Ishikawa (cell line): ENCODE results near the gene LUZP2.

ENCODE experiments used
- CEBPB ChIP-seq: IDR thresholded peaks from 2 replicates; pipeline ENCODE4 v1.6.1; 2012
- CREB1 ChIP-seq: IDR thresholded peaks from 2 replicates; pipeline ENCODE4 v1.6.1; 2012; ENCODE audit warnings: low read depth
- EGR1 ChIP-seq: IDR thresholded peaks from 2 replicates; pipeline ENCODE4 v1.6.1; 2012
- EP300 ChIP-seq: IDR thresholded peaks from 2 replicates; pipeline ENCODE4 v1.6.1; 2012; ENCODE audit warnings: borderline replicate concordance
- FOXM1 ChIP-seq: IDR thresholded peaks from 2 replicates; pipeline ENCODE4 v1.6.1; 2012; ENCODE audit warnings: low read depth, borderline replicate concordance
- MAX ChIP-seq: IDR thresholded peaks from 2 replicates; pipeline ENCODE4 v1.6.1; 2012
- NFIC ChIP-seq: IDR thresholded peaks from 2 replicates; pipeline ENCODE4 v1.6.1; 2012
- RAD21 ChIP-seq: IDR thresholded peaks from 2 replicates; pipeline ENCODE4 v1.6.1; 2012; ENCODE audit warnings: low read depth
- REST ChIP-seq: IDR thresholded peaks from 2 replicates; pipeline ENCODE4 v1.6.1; 2012; ENCODE audit warnings: low read depth, mild to moderate bottlenecking
- TAF1 ChIP-seq: IDR thresholded peaks from 2 replicates; pipeline ENCODE4 v1.6.1; 2012; ENCODE audit warnings: low read depth, mild to moderate bottlenecking
- TCF12 ChIP-seq: IDR thresholded peaks from 2 replicates; pipeline ENCODE4 v1.6.1; 2012; ENCODE audit warnings: low read depth
- TEAD4 ChIP-seq: IDR thresholded peaks from 2 replicates; pipeline ENCODE4 v1.6.1; 2012
- USF1 ChIP-seq: IDR thresholded peaks from 2 replicates; pipeline ENCODE4 v1.6.1; 2012
- YY1 ChIP-seq: IDR thresholded peaks from 2 replicates; pipeline ENCODE4 v1.6.1; 2012; ENCODE audit warnings: low read depth
- ZBTB7A ChIP-seq: IDR thresholded peaks from 2 replicates; pipeline ENCODE4 v1.6.1; 2012; ENCODE audit warnings: low read depth

LUZP2 gene

GRCh38 chr11:24559315-24559714 lies 62.5 kb downstream of the LUZP2 start:
- no peak for TF ChIP-seq TAF1
- TF ChIP-seq NFIC, result no peak
- TF ChIP-seq CREB1, result no peak
- no peak for TF ChIP-seq TCF12
- TF ChIP-seq EGR1, result no peak
- TF ChIP-seq CEBPB, result no peak
- TF ChIP-seq ZBTB7A, result no peak

- TF ChIP-seq TCF12 (no peak), TEAD4 (no peak), RAD21 (no peak), TAF1 (no peak), YY1 (no peak), EGR1 (no peak), MAX (no peak), CEBPB (no peak), REST (no peak), FOXM1 (no peak), ZBTB7A (no peak), CREB1 (no peak), EP300 (no peak), NFIC (no peak), USF1 (no peak)
These were observed 63.5 kb downstream of the LUZP2 start for GRCh38 chr11:24560324-24560723.

GRCh38 chr11:24567380-24567779 lies 70.5 kb downstream of the LUZP2 start:
- TF ChIP-seq MAX (no peak), CEBPB (no peak), NFIC (no peak), TCF12 (no peak), FOXM1 (no peak), ZBTB7A (no peak), EP300 (no peak), REST (no peak), USF1 (no peak), CREB1 (no peak), TEAD4 (no peak), YY1 (no peak), RAD21 (no peak), EGR1 (no peak), TAF1 (no peak)

- no peak for TF ChIP-seq ZBTB7A
- no peak for TF ChIP-seq CEBPB
- TF ChIP-seq TAF1, result no peak
- TF ChIP-seq CREB1, result no peak
- TF ChIP-seq TEAD4, result no peak
- no peak for TF ChIP-seq USF1
- no peak for TF ChIP-seq MAX
These were observed 75.5 kb downstream of the LUZP2 start for GRCh38 chr11:24572376-24572775.

- TF ChIP-seq MAX, result no peak
- no peak for TF ChIP-seq EGR1
- TF ChIP-seq EP300, result no peak
- no peak for TF ChIP-seq NFIC
- no peak for TF ChIP-seq CEBPB
- no peak for TF ChIP-seq TCF12
- TF ChIP-seq YY1, result no peak
- TF ChIP-seq TEAD4, result no peak
- TF ChIP-seq TAF1, result no peak
- no peak for TF ChIP-seq ZBTB7A
- TF ChIP-seq REST, result no peak
- no peak for TF ChIP-seq CREB1
- TF ChIP-seq USF1, result no peak
- TF ChIP-seq RAD21, result no peak
- TF ChIP-seq FOXM1, result no peak
These were observed 77.6 kb downstream of the LUZP2 start for GRCh38 chr11:24574461-24574860.
